GM21786 (cell line): Measurements from ENCODE around the gene MTG1.
A peak's percentile ranks its signal among the peaks of the same experiment; 100 is the strongest.
"Not testable (repeated sequence)": the region's sequence is repeated elsewhere in the genome, so short reads cannot be mapped to it uniquely, and the experiment has no call there.

Source experiments
- ATAC-seq: cut with Tn5 transposase; IDR thresholded peaks from one replicate; pipeline ENCODE4 v1.9.1; 2021; ENCODE audit not compliant: unreplicated experiment

The MTG1 gene

GRCh38 chr10:133399123-133399601, 5.2 kb downstream of the MTG1 start:
- ATAC-seq: no peak

GRCh38 chr10:133400624-133401424, 6.9 kb downstream of the MTG1 start:
- ATAC-seq: peak; percentile 76

GRCh38 chr10:133401500-133401899, 7.5 kb downstream of the MTG1 start:
- ATAC-seq: no peak

- no peak for ATAC-seq
These were observed 8.2 kb downstream of the MTG1 start for GRCh38 chr10:133401981-133402725.

- ATAC-seq: no peak
These were observed 9.4 kb downstream of the MTG1 start for GRCh38 chr10:133403359-133403758.

- no peak for ATAC-seq
These were observed 9.8 kb downstream of the MTG1 start for GRCh38 chr10:133403784-133404183.

- ATAC-seq: no peak
These were observed 11.3 kb downstream of the MTG1 start for GRCh38 chr10:133405272-133405671.

- peak; percentile 48 for ATAC-seq
These were observed 12.0 kb downstream of the MTG1 start for GRCh38 chr10:133405844-133406527.

GRCh38 chr10:133411523-133412380, 17.8 kb downstream of the MTG1 start:
- ATAC-seq: no peak

GRCh38 chr10:133412381-133412711, 18.4 kb downstream of the MTG1 start:
- ATAC-seq: no peak

- ATAC-seq: not testable (repeated sequence)
These were observed 20.4 kb downstream of the MTG1 start for GRCh38 chr10:133414401-133414800.

- no peak for ATAC-seq
These were observed 21.8 kb downstream of the MTG1 start for GRCh38 chr10:133415752-133416151.

GRCh38 chr10:133418289-133418993, 24.5 kb downstream of the MTG1 start:
- ATAC-seq: no peak

GRCh38 chr10:133419211-133419950, 25.4 kb downstream of the MTG1 start:
- no peak for ATAC-seq

- no peak for ATAC-seq
These were observed 26.1 kb downstream of the MTG1 start for GRCh38 chr10:133420028-133420427.

- ATAC-seq: no peak
These were observed 26.6 kb downstream of the MTG1 start for GRCh38 chr10:133420579-133420978.

GRCh38 chr10:133421336-133422222, 27.6 kb downstream of the MTG1 start:
- no peak for ATAC-seq

- ATAC-seq: no peak
These were observed 28.4 kb downstream of the MTG1 start for GRCh38 chr10:133422223-133422806.
